Small intestine (tissue), 7 donors: ENCODE measurements around the gene ASPRV1. TPM values are rescaled to one million over a fixed set of nuclear protein-coding genes. Genes with fewer than 3 reads are reported as not detected.

Experiments
- DNase-seq, 2 donors: peaks; one replicate each; pipeline versions ENCODE4 v3.0.0 to v3.0.0-alpha.2; 2013
- FAIRE-seq: peaks from 2 replicates; lab custom pipeline; 2012; peaks lifted over from hg19 to GRCh38; lab: Jason Lieb, UNC
- H3K27ac ChIP-seq, 3 donors: one replicate each; pipeline ENCODE4 v1.5.1; 2013; ENCODE audit warnings: low read length in 2 of 3, mild to moderate bottlenecking in 2 of 3, control low read depth in 1 of 3, inconsistent platforms in 1 of 3, low read depth in 1 of 3, moderate library complexity in 1 of 3
- H3K27me3 ChIP-seq, 3 donors: one replicate each; pipeline ENCODE4 v1.6.1; 2013; ENCODE audit warnings: low read length in 3 of 3, inconsistent platforms in 1 of 3; ENCODE audit not compliant: control insufficient read depth in 3 of 3, insufficient read depth in 3 of 3
- H3K36me3 ChIP-seq, 3 donors: one replicate each; pipeline ENCODE4 v1.6.1; 2013; ENCODE audit warnings: low read length in 3 of 3, inconsistent platforms in 1 of 3, low read depth in 1 of 3, mild to moderate bottlenecking in 1 of 3, moderate library complexity in 1 of 3; ENCODE audit not compliant: control insufficient read depth in 3 of 3, insufficient read depth in 2 of 3
- H3K4me1 ChIP-seq, 3 donors: one replicate each; pipeline ENCODE4 v1.6.1; 2013; ENCODE audit warnings: low read length in 2 of 3, inconsistent platforms in 1 of 3, low read depth in 1 of 3, mild to moderate bottlenecking in 1 of 3, moderate library complexity in 1 of 3; ENCODE audit not compliant: control insufficient read depth in 3 of 3, insufficient read depth in 2 of 3
- H3K4me3 ChIP-seq, 3 donors: one replicate each; pipeline ENCODE4 v1.5.1; 2013; ENCODE audit warnings: low read length in 3 of 3, control low read depth in 1 of 3, inconsistent platforms in 1 of 3, low read depth in 1 of 3, mild to moderate bottlenecking in 1 of 3, moderate library complexity in 1 of 3
- H3K9me3 ChIP-seq, 2 donors: one replicate each; pipeline ENCODE4 v1.6.1; 2013; ENCODE audit warnings: low read depth in 1 of 2, low read length in 1 of 2; ENCODE audit not compliant: control insufficient read depth in 2 of 2, insufficient read depth in 1 of 2
- WGBS, 3 donors: extraction: QIAGEN DNeasy Blood & Tissue Kit; methylation state at CpG; one replicate each; pipeline ENCODE4 v1.1.7; 2013; 5-methylcytosine and 5-hydroxymethylcytosine counted together
- polyA plus RNA-seq, 4 donors: library from polyadenylated mRNA; stranded (reverse) in 3 of 4; unstranded in 1 of 4; fragments of 200-250 nt in 3 of 4; fragments of 120-200 nt in 1 of 4; gene quantifications; one replicate each; pipeline versions ENCODE4 v1.2.1 to v1.2.3, GENCODE V29; 2013
- donor health status: healthy with polysubstance abuse.
- donor health status: control.
- donor health status: control.
- donor health status: Bipolar disorder and iron deficiency.
- donor health status: healthy.

ASPRV1 gene
- polyA plus RNA-seq, 4 donors: 1.3 to 3.5 (median 2.3) TPM

- FAIRE-seq: no peak
- WGBS, 3 donors: 96 to 99% (median 99%) methylated on average over 3 of the region's 3 CpGs
- H3K36me3 ChIP-seq: peaks cover 3 to 30% (median 23%) of the 10 kb centered on the region in 3 donors
These were observed 38.3 kb downstream of the ASPRV1 start for GRCh38 chr2:69923116-69923515.

GRCh38 chr2:69918401-69918800, 43.0 kb downstream of the ASPRV1 start:
- peak overlapping the region in 1 of 3 donors; percentile 90 for H3K27ac ChIP-seq
- 60 to 75% (median 66%) methylated on average over 3 of the region's 3 CpGs for WGBS, 3 donors
- H3K9me3 ChIP-seq: no peaks in the 10 kb centered on the region
- no peaks in the 10 kb centered on the region for H3K27me3 ChIP-seq
- no peak for FAIRE-seq
- H3K4me3 ChIP-seq: no peak overlapping the region
- H3K36me3 ChIP-seq: peaks cover 3 to 27% (median 15%) of the 10 kb centered on the region in 3 donors
- peaks cover 0 to 7% (median 3%) of the 10 kb centered on the region in 3 donors for H3K4me1 ChIP-seq
- DNase-seq: no peak

More at GRCh38 chr2:69923116-69923515, 38.3 kb downstream of the ASPRV1 start:
- no peaks in the 10 kb centered on the region for H3K27me3 ChIP-seq
- no peak for DNase-seq
- H3K27ac ChIP-seq: no peak overlapping the region
- no peaks in the 10 kb centered on the region for H3K9me3 ChIP-seq
- H3K4me1 ChIP-seq: peaks cover 0 to 13% (median 4%) of the 10 kb centered on the region in 3 donors
- H3K4me3 ChIP-seq: no peak overlapping the region

- H3K9me3 ChIP-seq: no peaks in the 10 kb centered on the region
- 51 to 64% (median 58%) methylated on average over 3 of the region's 3 CpGs for WGBS, 3 donors
- H3K4me1 ChIP-seq: peaks cover 0 to 7% (median 3%) of the 10 kb centered on the region in 3 donors
- FAIRE-seq: no peak
- peak overlapping the region; percentile 2 to 90 (median 11) for H3K27ac ChIP-seq
- H3K4me3 ChIP-seq: peak overlapping the region in 2 of 3 donors; percentile 8 to 58
- no peaks in the 10 kb centered on the region for H3K27me3 ChIP-seq
- peaks cover 3 to 22% (median 11%) of the 10 kb centered on the region in 3 donors for H3K36me3 ChIP-seq
- DNase-seq: peak; percentile 50 to 63
These were observed 43.6 kb downstream of the ASPRV1 start for GRCh38 chr2:69917852-69918251.

GRCh38 chr2:69916106-69916505, 45.3 kb downstream of the ASPRV1 start:
- WGBS, 3 donors: 13 to 44% (median 19%) methylated on average over 2 of the region's 2 CpGs
- peak overlapping the region in 1 of 3 donors; percentile 90 for H3K27ac ChIP-seq

GRCh38 chr2:69914950-69915945, 46.2 kb downstream of the ASPRV1 start, which contains the start of gene MXD1:
Gene MXD1, plus strand, starts transcription at chr2:69915109. Its CDS starts 222 bp downstream, at chr2:69915331.
- DNase-seq (peak; percentile 39 to 64), FAIRE-seq (no peak)
- H3K4me1 ChIP-seq: peaks cover 0 to 7% (median 0%) of the 10 kb centered on the region in 3 donors
- peaks cover 0 to 13% (median 0%) of the 10 kb centered on the region in 3 donors for H3K36me3 ChIP-seq
- peak within 1 kb of the TSS; percentile 90 to 98 (median 95) for H3K27ac ChIP-seq
- H3K9me3 ChIP-seq: no peaks in the 10 kb centered on the region
- peak within 1 kb of the TSS; percentile 69 to 87 (median 80) for H3K4me3 ChIP-seq
- no peaks in the 10 kb centered on the region for H3K27me3 ChIP-seq
- WGBS, 3 donors: 0 to 1% (median 1%) methylated on average over 52 to 81 of the region's 81 CpGs

More at GRCh38 chr2:69916106-69916505, 45.3 kb downstream of the ASPRV1 start:
- H3K27me3 ChIP-seq: no peaks in the 10 kb centered on the region
- peak; percentile 39 to 61 for DNase-seq
- no peak for FAIRE-seq
- peaks cover 0 to 7% (median 0%) of the 10 kb centered on the region in 3 donors for H3K4me1 ChIP-seq
- no peaks in the 10 kb centered on the region for H3K9me3 ChIP-seq
- peak overlapping the region in 2 of 3 donors; percentile 69 to 80 for H3K4me3 ChIP-seq
- peaks cover 0 to 11% (median 4%) of the 10 kb centered on the region in 3 donors for H3K36me3 ChIP-seq

- peaks cover 0 to 10% (median 2%) of the 10 kb centered on the region in 3 donors for H3K36me3 ChIP-seq
- H3K4me3 ChIP-seq: peak overlapping the region; percentile 39 to 68 (median 54)
- peaks cover 0 to 7% (median 0%) of the 10 kb centered on the region in 3 donors for H3K4me1 ChIP-seq
- FAIRE-seq: peak; percentile 98
- peak overlapping the region; percentile 90 to 98 (median 95) for H3K27ac ChIP-seq
- DNase-seq: peak; percentile 100
- WGBS, 3 donors: 0% methylated on average over 53 to 56 of the region's 56 CpGs
- H3K27me3 ChIP-seq: no peaks in the 10 kb centered on the region
- H3K9me3 ChIP-seq: no peaks in the 10 kb centered on the region
These were observed 47.1 kb downstream of the ASPRV1 start for GRCh38 chr2:69914164-69914949.

GRCh38 chr2:69911985-69912563, 49.4 kb downstream of the ASPRV1 start:
- DNase-seq: peak; percentile 75 to 76
- Histone ChIP-seq H3K27me3 (no peaks in the 10 kb centered on the region), H3K4me1 (no peaks in the 10 kb centered on the region), H3K36me3 (peaks cover 3 to 14% (median 7%) of the 10 kb centered on the region in 3 donors), H3K9me3 (no peaks in the 10 kb centered on the region), H3K27ac (peak overlapping the region in 2 of 3 donors; percentile 3 to 20), H3K4me3 (no peak overlapping the region)
- FAIRE-seq: peak; percentile 33
- 1 to 4% (median 2%) methylated on average over 2 of the region's 2 CpGs for WGBS, 3 donors
